NCI-H748 (cell line): Measurements from ENCODE around the gene COMTD1.
A peak's percentile ranks its signal among the peaks of the same experiment; 100 is the strongest.

ENCODE experiments used
- DNase-seq: peaks from one replicate; lab custom pipeline; 2025; ENCODE audit not compliant: unreplicated experiment; lab: John Stamatoyannopoulos, UW

The COMTD1 gene

GRCh38 chr10:75235375-75236177, at the start of gene COMTD1:
TSS of gene COMTD1 (minus strand) at chr10:75235957. CDS start at chr10:75235928, 29 bp downstream.
- peak; percentile 92 for DNase-seq

- no peak for DNase-seq
Observed at GRCh38 chr10:75283671-75284470, 48.1 kb upstream of the COMTD1 start.

GRCh38 chr10:75283078-75283670, 47.4 kb upstream of the COMTD1 start:
- no peak for DNase-seq

- no peak for DNase-seq
Observed at GRCh38 chr10:75281974-75282373, 46.2 kb upstream of the COMTD1 start.

GRCh38 chr10:75280236-75280635, 44.5 kb upstream of the COMTD1 start:
- no peak for DNase-seq

GRCh38 chr10:75276069-75276872, 40.5 kb upstream of the COMTD1 start:
- no peak for DNase-seq

GRCh38 chr10:75272896-75273295, 37.1 kb upstream of the COMTD1 start:
- peak; percentile 5 for DNase-seq

GRCh38 chr10:75272094-75272493, 36.3 kb upstream of the COMTD1 start:
- no peak for DNase-seq

- DNase-seq = no peak
Observed at GRCh38 chr10:75269605-75270004, 33.8 kb upstream of the COMTD1 start.

- no peak for DNase-seq
Observed at GRCh38 chr10:75266945-75267344, 31.2 kb upstream of the COMTD1 start.

GRCh38 chr10:75265856-75266255, 30.1 kb upstream of the COMTD1 start:
- no peak for DNase-seq

GRCh38 chr10:75263806-75264205, 28.0 kb upstream of the COMTD1 start:
- DNase-seq = no peak

- DNase-seq = peak; percentile 4
Observed at GRCh38 chr10:75261813-75262705, 26.3 kb upstream of the COMTD1 start.

- no peak for DNase-seq
Observed at GRCh38 chr10:75260990-75261389, 25.2 kb upstream of the COMTD1 start.

GRCh38 chr10:75254739-75255138, 19.0 kb upstream of the COMTD1 start:
- DNase-seq = no peak

GRCh38 chr10:75253281-75254220, 17.8 kb upstream of the COMTD1 start:
- no peak for DNase-seq

- no peak for DNase-seq
Observed at GRCh38 chr10:75250934-75251333, 15.2 kb upstream of the COMTD1 start.

- no peak for DNase-seq
Observed at GRCh38 chr10:75247797-75248196, 12.0 kb upstream of the COMTD1 start.

GRCh38 chr10:75246506-75246905, 10.7 kb upstream of the COMTD1 start:
- DNase-seq = no peak
